Activated B cell treated with CpG ODN at 0.5 μM for 24 hours (primary cell): Measurements from ENCODE around the gene SPECC1L. TPM values are rescaled to one million over a fixed set of nuclear protein-coding genes. Genes with fewer than 3 reads are reported as not detected.
"Not testable (repeated sequence)": the region's sequence is repeated elsewhere in the genome, so short reads cannot be mapped to it uniquely, and the experiment has no call there.

Source experiments
- ATAC-seq: fragments of 200-7000 bp; cut with Tn5 transposase; one replicate; pipeline ENCODE4 v1.10.0; 2021; ENCODE audit warnings: low read depth, mild to moderate bottlenecking, moderate library complexity
- CTCF ChIA-PET: fragments of 350-600 bp; sonication (Branson Sonifier 250); formaldehyde crosslinking; loops from one replicate; lab custom pipeline; 2021; ENCODE audit warnings: antibody characterized with exemption; lab: Charles Lee
- POLR2A ChIA-PET: fragments of 350-600 bp; sonication (Branson Sonifier 250); formaldehyde crosslinking; loops from one replicate; lab custom pipeline; 2021; ENCODE audit warnings: antibody characterized with exemption; lab: Charles Lee
- DNase-seq: peaks from one replicate; pipeline ENCODE4 v3.0.0; 2022
- H3K27ac Mint-ChIP-seq: one replicate; pipeline ENCODE4 v1.8.0; 2020; ENCODE audit warnings: mixed read lengths
- H3K27me3 Mint-ChIP-seq: one replicate; pipeline ENCODE4 v1.8.0; 2021; ENCODE audit warnings: mixed read lengths
- H3K36me3 Mint-ChIP-seq: one replicate; pipeline ENCODE4 v1.8.0; 2021; ENCODE audit warnings: low read depth, mixed read lengths
- H3K4me1 Mint-ChIP-seq: one replicate; pipeline ENCODE4 v1.8.0; 2021; ENCODE audit warnings: mixed read lengths
- H3K4me3 Mint-ChIP-seq: one replicate; pipeline ENCODE4 v1.8.0; 2020; ENCODE audit warnings: mild to moderate bottlenecking, mixed read lengths
- H3K9me3 Mint-ChIP-seq: one replicate; pipeline ENCODE4 v1.8.0; 2020; ENCODE audit warnings: mixed read lengths
- CTCF ChIP-seq: fragments of 200-600 bp; IDR thresholded peaks from one replicate; pipeline ENCODE4 v1.8.0; 2022; ENCODE audit warnings: antibody characterized with exemption, mild to moderate bottlenecking
- intact Hi-C: fragments of 100-400 bp; cut with micrococcal nuclease; formaldehyde crosslinking; loops from one replicate; pipeline ENCODE4 v1.15.1; 2024
- total RNA-seq: library from RNA; stranded (reverse); gene quantifications from 2 replicates; pipeline ENCODE4 v1.2.3, GENCODE V29; 2022

SPECC1L gene
- total RNA-seq, 1 donor from 2014 or later = 59.0 TPM

GRCh38 chr22:24271386-24271854 is 789 bp downstream of the SPECC1L start:
- peak overlapping the region; percentile 90 for H3K4me3 Mint-ChIP-seq
- H3K27ac Mint-ChIP-seq = peak overlapping the region; percentile 74
- no peaks in the 10 kb centered on the region for H3K27me3 Mint-ChIP-seq
- peaks cover 5% of the 10 kb centered on the region for H3K36me3 Mint-ChIP-seq
- ChIA-PET CTCF (no interaction called here), POLR2A (interaction anchor here (0.7 to 1.1 kb wide), 2 partner anchors 29 to 284 kb away, joined by 3 to 4 read pairs; partner anchors contain the start of gene GUCD1)
- no peaks in the 10 kb centered on the region for H3K9me3 Mint-ChIP-seq
- peaks cover 45% of the 10 kb centered on the region for H3K4me1 Mint-ChIP-seq
- ATAC-seq = no peak
- DNase-seq = no peak
- no peak for TF ChIP-seq CTCF
- intact Hi-C loops = loop anchor here (1.0 to 10.0 kb wide), 5 partner anchors 117 to 357 kb away; partner anchors contain the start of genes GUCD1 and SNRPD3

GRCh38 chr22:24273031-24273430 is 2.4 kb downstream of the SPECC1L start:
- Mint-ChIP-seq H3K36me3 (peaks cover 14% of the 10 kb centered on the region), H3K4me3 (peak overlapping the region; percentile 90), H3K4me1 (peaks cover 50% of the 10 kb centered on the region), H3K27ac (peak overlapping the region; percentile 51)
- H3K27me3 Mint-ChIP-seq, ATAC-seq, DNase-seq, CTCF ChIA-PET, H3K9me3 Mint-ChIP-seq: not testable (repeated sequence)
- POLR2A ChIA-PET = interaction anchor here (0.6 to 0.7 kb wide), 2 partner anchors 13 to 359 kb away, joined by 3 to 4 read pairs; no protein-coding TSS in a partner anchor
- intact Hi-C loops = loop anchor here (5.0 to 10.0 kb wide), 4 partner anchors 118 to 358 kb away; no protein-coding TSS in a partner anchor

- intact Hi-C loops = loop anchor here (5.0 to 10.0 kb wide), 4 partner anchors 119 to 359 kb away; no protein-coding TSS in a partner anchor
- H3K27ac Mint-ChIP-seq, CTCF ChIA-PET, H3K27me3 Mint-ChIP-seq, POLR2A ChIA-PET, DNase-seq, H3K9me3 Mint-ChIP-seq, ATAC-seq: not testable (repeated sequence)
- Mint-ChIP-seq H3K4me3 (peak overlapping the region; percentile 12), H3K4me1 (peaks cover 50% of the 10 kb centered on the region), H3K36me3 (peaks cover 14% of the 10 kb centered on the region)
Measured at GRCh38 chr22:24273906-24274305, 3.3 kb downstream of the SPECC1L start.

- Mint-ChIP-seq H3K36me3 (peaks cover 17% of the 10 kb centered on the region), H3K27ac (peak overlapping the region; percentile 81), H3K4me1 (peaks cover 50% of the 10 kb centered on the region), H3K4me3 (peak overlapping the region; percentile 46)
- H3K9me3 Mint-ChIP-seq, ATAC-seq, CTCF ChIA-PET, POLR2A ChIA-PET, H3K27me3 Mint-ChIP-seq, DNase-seq: not testable (repeated sequence)
- intact Hi-C loops = loop anchor here (5.0 to 10.0 kb wide), 4 partner anchors 120 to 360 kb away; no protein-coding TSS in a partner anchor
Measured at GRCh38 chr22:24274696-24275405, 4.2 kb downstream of the SPECC1L start.

- H3K27ac Mint-ChIP-seq, ATAC-seq, DNase-seq, POLR2A ChIA-PET, H3K9me3 Mint-ChIP-seq, H3K27me3 Mint-ChIP-seq, intact Hi-C loops, CTCF ChIA-PET, H3K4me3 Mint-ChIP-seq: not testable (repeated sequence)
- H3K4me1 Mint-ChIP-seq = peaks cover 39% of the 10 kb centered on the region
- H3K36me3 Mint-ChIP-seq = peaks cover 29% of the 10 kb centered on the region
Measured at GRCh38 chr22:24280363-24280762, 9.7 kb downstream of the SPECC1L start.

- DNase-seq (no peak), ATAC-seq (no peak)
- intact Hi-C loops = no loop called here
- TF ChIP-seq CTCF = no peak
- H3K4me1 Mint-ChIP-seq = peaks cover 34% of the 10 kb centered on the region
- no peaks in the 10 kb centered on the region for H3K27me3 Mint-ChIP-seq
- CTCF ChIA-PET = no interaction called here
- POLR2A ChIA-PET = no interaction called here
- H3K4me3 Mint-ChIP-seq = no peak overlapping the region
- H3K27ac Mint-ChIP-seq = no peak overlapping the region
- peaks cover 26% of the 10 kb centered on the region for H3K36me3 Mint-ChIP-seq
- H3K9me3 Mint-ChIP-seq = no peaks in the 10 kb centered on the region
Measured at GRCh38 chr22:24282401-24282800, 11.8 kb downstream of the SPECC1L start.

- CTCF ChIA-PET = no interaction called here
- POLR2A ChIA-PET = no interaction called here
- Mint-ChIP-seq H3K9me3 (no peaks in the 10 kb centered on the region), H3K36me3 (peaks cover 21% of the 10 kb centered on the region), H3K27ac (no peak overlapping the region), H3K4me1 (peaks cover 40% of the 10 kb centered on the region), H3K27me3 (no peaks in the 10 kb centered on the region), H3K4me3 (no peak overlapping the region)
- ATAC-seq = no peak
- intact Hi-C loops = no loop called here
- no peak for TF ChIP-seq CTCF
- no peak for DNase-seq
Measured at GRCh38 chr22:24284747-24285203, 14.1 kb downstream of the SPECC1L start.
